Peyer's patch (tissue), 4 donors: ENCODE data around the gene IMP4. TPM values are rescaled to one million over a fixed set of nuclear protein-coding genes. Genes with fewer than 3 reads are reported as not detected.

ENCODE experiments used
- DNase-seq, 3 donors: peaks; one replicate each; pipeline ENCODE4 v3.0.0-alpha.2; 2017 to 2019
- H3K27ac ChIP-seq, 4 donors: fragments of 200-600 bp; sonication (generic); one replicate each; pipeline ENCODE4 v1.5.1; 2016 to 2019
- H3K27me3 ChIP-seq, 2 donors: fragments of 200-600 bp; sonication (generic); one replicate each; pipeline ENCODE4 v1.5.1; 2019
- H3K36me3 ChIP-seq, 3 donors: fragments of 200-600 bp; sonication (generic); one replicate each; pipeline ENCODE4 v1.5.1; 2016 to 2019
- H3K4me1 ChIP-seq, 4 donors: fragments of 200-600 bp; sonication (generic); one replicate each; pipeline ENCODE4 v1.5.1; 2016 to 2019
- H3K4me3 ChIP-seq, 4 donors: fragments of 200-600 bp; sonication (generic); 1 replicate in 3 of 4; 2 replicates in 1 of 4; pipeline ENCODE4 v1.5.1; 2016 to 2019; ENCODE audit warnings: mild to moderate bottlenecking in 1 of 4
- H3K9me3 ChIP-seq, 4 donors: fragments of 200-600 bp; sonication (generic); one replicate each; pipeline ENCODE4 v1.5.1; 2016 to 2019; ENCODE audit warnings: mild to moderate bottlenecking in 1 of 4
- CTCF ChIP-seq, 6 experiments: fragments of 450-650 bp in 4 of 6; fragments of 200-600 bp in 2 of 6; sonication (generic) in 1 of 6; IDR thresholded peaks; one replicate each; pipeline ENCODE4 v1.5.1; 2017 to 2019; ENCODE audit warnings: antibody characterized with exemption in 6 of 6, mild to moderate bottlenecking in 3 of 6, moderate library complexity in 1 of 6
- POLR2A ChIP-seq, 2 donors: fragments of 450-650 bp; IDR thresholded peaks; one replicate each; pipeline ENCODE4 v1.5.1; 2017; ENCODE audit warnings: antibody characterized with exemption in 2 of 2, mild to moderate bottlenecking in 2 of 2, moderate library complexity in 2 of 2
- total RNA-seq, 4 donors: library from RNA; depleted of rRNA; stranded (reverse); fragments of >200 nt; gene quantifications; one replicate each; pipeline ENCODE4 v1.1.0, GENCODE V29; 2016

Gene IMP4
- total RNA-seq, 4 donors from 2014 or later = 41.9 to 99.9 (median 62.8) TPM

GRCh38 chr2:130304726-130305125 lies 38.0 kb upstream of the IMP4 start:
- Histone ChIP-seq H3K4me1 (no peaks in the 10 kb centered on the region), H3K27ac (no peak overlapping the region), H3K9me3 (no peaks in the 10 kb centered on the region), H3K36me3 (no peaks in the 10 kb centered on the region), H3K27me3 (no peaks in the 10 kb centered on the region), H3K4me3 (no peak overlapping the region)
- no peak for TF ChIP-seq CTCF (IDR thresholded peaks at IDR 0.05)
- TF ChIP-seq POLR2A (IDR thresholded peaks at IDR 0.05) = no peak
- DNase-seq = no peak

- Histone ChIP-seq H3K27ac (no peak overlapping the region), H3K36me3 (no peaks in the 10 kb centered on the region), H3K9me3 (no peaks in the 10 kb centered on the region), H3K4me1 (no peaks in the 10 kb centered on the region), H3K4me3 (no peak overlapping the region), H3K27me3 (no peaks in the 10 kb centered on the region)
- TF ChIP-seq POLR2A (IDR thresholded peaks at IDR 0.05) = no peak
- TF ChIP-seq CTCF (IDR thresholded peaks at IDR 0.05) = no peak
- no peak for DNase-seq
Observed at GRCh38 chr2:130307850-130308249, 34.8 kb upstream of the IMP4 start.

- H3K27me3 ChIP-seq = no peaks in the 10 kb centered on the region
- H3K4me3 ChIP-seq = no peak overlapping the region
- H3K4me1 ChIP-seq = no peaks in the 10 kb centered on the region
- no peak overlapping the region for H3K27ac ChIP-seq
- no peak for DNase-seq
- no peak for TF ChIP-seq POLR2A (IDR thresholded peaks at IDR 0.05)
- TF ChIP-seq CTCF (IDR thresholded peaks at IDR 0.05) = no peak
- H3K9me3 ChIP-seq = no peaks in the 10 kb centered on the region
- no peaks in the 10 kb centered on the region for H3K36me3 ChIP-seq
Observed at GRCh38 chr2:130310881-130311280, 31.8 kb upstream of the IMP4 start.

GRCh38 chr2:130313812-130314334 lies 28.8 kb upstream of the IMP4 start:
- DNase-seq = no peak
- H3K27me3 ChIP-seq = no peaks in the 10 kb centered on the region
- H3K4me3 ChIP-seq = no peak overlapping the region
- no peak overlapping the region for H3K27ac ChIP-seq
- no peaks in the 10 kb centered on the region for H3K9me3 ChIP-seq
- H3K36me3 ChIP-seq = no peaks in the 10 kb centered on the region
- no peaks in the 10 kb centered on the region for H3K4me1 ChIP-seq
- no peak for TF ChIP-seq POLR2A (IDR thresholded peaks at IDR 0.05)
- no peak for TF ChIP-seq CTCF (IDR thresholded peaks at IDR 0.05)

GRCh38 chr2:130314377-130314776 lies 28.3 kb upstream of the IMP4 start:
- DNase-seq = no peak
- Histone ChIP-seq H3K9me3 (no peaks in the 10 kb centered on the region), H3K4me1 (no peaks in the 10 kb centered on the region), H3K36me3 (no peaks in the 10 kb centered on the region), H3K4me3 (no peak overlapping the region), H3K27ac (no peak overlapping the region), H3K27me3 (no peaks in the 10 kb centered on the region)
- TF ChIP-seq POLR2A (IDR thresholded peaks at IDR 0.05) (no peak), CTCF (IDR thresholded peaks at IDR 0.05) (no peak)

GRCh38 chr2:130316596-130316995 lies 26.1 kb upstream of the IMP4 start:
- H3K9me3 ChIP-seq = no peaks in the 10 kb centered on the region
- no peak overlapping the region for H3K4me3 ChIP-seq
- no peak overlapping the region for H3K27ac ChIP-seq
- no peaks in the 10 kb centered on the region for H3K4me1 ChIP-seq
- no peaks in the 10 kb centered on the region for H3K36me3 ChIP-seq
- TF ChIP-seq CTCF (IDR thresholded peaks at IDR 0.05) = no peak
- no peak for DNase-seq
- H3K27me3 ChIP-seq = no peaks in the 10 kb centered on the region
